Endodermal cell (in vitro differentiated cells): ENCODE measurements around the gene ITIH5. TPM values are rescaled to one million over a fixed set of nuclear protein-coding genes. Genes with fewer than 3 reads are reported as not detected.

ENCODE experiments used
- DNase-seq: peaks from one replicate; pipeline ENCODE4 v3.0.0-alpha.2; 2017
- H3K27ac ChIP-seq: 2 replicates; pipeline ENCODE4 v1.5.1; 2013; ENCODE audit warnings: mild to moderate bottlenecking, low read depth, low read length, moderate library complexity
- H3K27me3 ChIP-seq: 2 replicates; pipeline ENCODE4 v1.6.1; 2013; ENCODE audit warnings: mild to moderate bottlenecking, low read length, moderate library complexity; ENCODE audit not compliant: insufficient read depth, control insufficient read depth, poor library complexity, severe bottlenecking
- H3K36me3 ChIP-seq: 2 replicates; pipeline ENCODE4 v1.7.0; 2013; ENCODE audit warnings: mild to moderate bottlenecking, low read length, moderate library complexity; ENCODE audit not compliant: control insufficient read depth, insufficient read depth
- H3K4me1 ChIP-seq: one replicate; pipeline ENCODE4 v1.7.0; 2013; ENCODE audit warnings: low read length; ENCODE audit not compliant: control insufficient read depth, insufficient read depth
- H3K4me3 ChIP-seq: 2 replicates; pipeline ENCODE4 v1.5.1; 2013; ENCODE audit warnings: mild to moderate bottlenecking, low read length, moderate library complexity
- H3K9ac ChIP-seq: 2 replicates; pipeline ENCODE4 v1.6.1; 2013; ENCODE audit warnings: mild to moderate bottlenecking, low read length, moderate library complexity; ENCODE audit not compliant: poor library complexity, severe bottlenecking; ENCODE audit errors: extremely low read depth
- H3K9me3 ChIP-seq: 2 replicates; pipeline ENCODE4 v1.6.1; 2013; ENCODE audit warnings: mild to moderate bottlenecking, low read length, moderate library complexity; ENCODE audit not compliant: control insufficient read depth
- H3K27ac Mint-ChIP-seq: 2 replicates; pipeline ENCODE4 v1.8.0; 2020; ENCODE audit warnings: mixed read lengths
- H3K27me3 Mint-ChIP-seq: 2 replicates; pipeline ENCODE4 v1.8.0; 2021; ENCODE audit warnings: mild to moderate bottlenecking, mixed read lengths; ENCODE audit not compliant: insufficient read depth
- H3K36me3 Mint-ChIP-seq: 2 replicates; pipeline ENCODE4 v1.8.0; 2020; ENCODE audit warnings: low read depth, mixed read lengths
- H3K4me1 Mint-ChIP-seq: 2 replicates; pipeline ENCODE4 v1.8.0; 2020; ENCODE audit warnings: mixed read lengths
- H3K4me3 Mint-ChIP-seq: 2 replicates; pipeline ENCODE4 v1.8.0; 2020; ENCODE audit warnings: mild to moderate bottlenecking, moderate library complexity, mixed read lengths
- H3K9me3 Mint-ChIP-seq: 2 replicates; pipeline ENCODE4 v1.8.0; 2020; ENCODE audit warnings: mild to moderate bottlenecking, mixed read lengths
- CTCF ChIP-seq: fragments of 200-600 bp; sonication (generic); conservative IDR thresholded peaks from 2 replicates; pipeline ENCODE4 v1.5.0; 2021; ENCODE audit warnings: antibody characterized with exemption, mild to moderate bottlenecking
- WGBS, 2 experiments: methylation state at CpG; one replicate each; pipeline versions ENCODE4 v1.1.5 to v1.1.7; 2013; ENCODE audit warnings: missing lambda C conversion rate in 2 of 2, mixed read lengths in 1 of 2; ENCODE audit not compliant: insufficient coverage in 1 of 2, insufficient read length in 1 of 2; 5-methylcytosine and 5-hydroxymethylcytosine counted together
- total RNA-seq, 2 donors: library from RNA; stranded (reverse); fragmentation: NEBNext Ultra II Directional in 1 of 2; extraction: Animal tissue kit (Norgen Biotek cat#: 25700) in 1 of 2; gene quantifications; 2 replicates in 1 of 2; 3 replicates in 1 of 2; pipeline ENCODE4 v1.2.1, GENCODE V29; 2021

ITIH5 gene
- total RNA-seq, 2 donors from 2014 or later: 2.9 to 5.3 TPM

GRCh38 chr10:7532723-7533498 lies 133.9 kb downstream of the ITIH5 start:
- Histone ChIP-seq H3K9ac (no peak overlapping the region), H3K4me3 (no peak overlapping the region), H3K4me1 (peaks cover 5% of the 10 kb centered on the region), H3K27me3 (no peaks in the 10 kb centered on the region), H3K36me3 (no peaks in the 10 kb centered on the region), H3K9me3 (no peaks in the 10 kb centered on the region), H3K27ac (no peak overlapping the region)
- WGBS, 2 experiments: 75 to 91% methylated on average over 16 to 23 of the region's 23 CpGs
- TF ChIP-seq CTCF: no peak
- Mint-ChIP-seq H3K36me3 (no peaks in the 10 kb centered on the region), H3K9me3 (no peaks in the 10 kb centered on the region), H3K4me1 (peaks cover 20% of the 10 kb centered on the region), H3K27ac (no peak overlapping the region), H3K4me3 (no peak overlapping the region), H3K27me3 (peaks cover 8% of the 10 kb centered on the region)
- no peak for DNase-seq

- peak; percentile 78 for TF ChIP-seq CTCF
- no peaks in the 10 kb centered on the region for H3K9me3 Mint-ChIP-seq
- peak; percentile 83 for DNase-seq
Measured at GRCh38 chr10:7529638-7530037, 137.1 kb downstream of the ITIH5 start.

GRCh38 chr10:7527468-7527867 lies 139.3 kb downstream of the ITIH5 start:
- DNase-seq: no peak
- H3K4me3 ChIP-seq: no peak overlapping the region
- no peak overlapping the region for H3K27ac ChIP-seq
- H3K36me3 ChIP-seq: no peaks in the 10 kb centered on the region
- TF ChIP-seq CTCF: no peak
- H3K27me3 ChIP-seq: peaks cover 16% of the 10 kb centered on the region
- Mint-ChIP-seq H3K4me3 (no peak overlapping the region), H3K9me3 (no peaks in the 10 kb centered on the region), H3K4me1 (peaks cover 5% of the 10 kb centered on the region), H3K27me3 (peaks cover 23% of the 10 kb centered on the region), H3K27ac (no peak overlapping the region), H3K36me3 (no peaks in the 10 kb centered on the region)
- no peaks in the 10 kb centered on the region for H3K4me1 ChIP-seq
- WGBS, 2 experiments: 89% methylated on average over 1 of the region's 1 CpG; no CpG with 5 or more reads in 1 of the 2 experiments
- H3K9ac ChIP-seq: no peak overlapping the region
- no peaks in the 10 kb centered on the region for H3K9me3 ChIP-seq

More at GRCh38 chr10:7529638-7530037, 137.1 kb downstream of the ITIH5 start:
- no peak overlapping the region for H3K4me3 ChIP-seq
- H3K9me3 ChIP-seq: no peaks in the 10 kb centered on the region
- Mint-ChIP-seq H3K36me3 (no peaks in the 10 kb centered on the region), H3K27me3 (peaks cover 8% of the 10 kb centered on the region), H3K4me3 (no peak overlapping the region), H3K27ac (no peak overlapping the region), H3K4me1 (peaks cover 23% of the 10 kb centered on the region)
- H3K27me3 ChIP-seq: no peaks in the 10 kb centered on the region
- no peak overlapping the region for H3K27ac ChIP-seq
- peaks cover 5% of the 10 kb centered on the region for H3K4me1 ChIP-seq
- H3K36me3 ChIP-seq: no peaks in the 10 kb centered on the region
- H3K9ac ChIP-seq: no peak overlapping the region
- WGBS, 2 experiments: 73% methylated on average over 6 of the region's 7 CpGs; no CpG with 5 or more reads in 1 of the 2 experiments
